GM12874 (cell line): ENCODE results near the gene B9D1.

Experiments
- TF ChIP-seq, protein P1 (sequence below): IDR thresholded peaks from 2 replicates; pipeline ENCODE4 v1.5.1; 2011; ENCODE audit warnings: low read depth, mild to moderate bottlenecking, control low read depth, low read length, moderate library complexity; ENCODE audit not compliant: insufficient read depth

Gene B9D1

DNA sequence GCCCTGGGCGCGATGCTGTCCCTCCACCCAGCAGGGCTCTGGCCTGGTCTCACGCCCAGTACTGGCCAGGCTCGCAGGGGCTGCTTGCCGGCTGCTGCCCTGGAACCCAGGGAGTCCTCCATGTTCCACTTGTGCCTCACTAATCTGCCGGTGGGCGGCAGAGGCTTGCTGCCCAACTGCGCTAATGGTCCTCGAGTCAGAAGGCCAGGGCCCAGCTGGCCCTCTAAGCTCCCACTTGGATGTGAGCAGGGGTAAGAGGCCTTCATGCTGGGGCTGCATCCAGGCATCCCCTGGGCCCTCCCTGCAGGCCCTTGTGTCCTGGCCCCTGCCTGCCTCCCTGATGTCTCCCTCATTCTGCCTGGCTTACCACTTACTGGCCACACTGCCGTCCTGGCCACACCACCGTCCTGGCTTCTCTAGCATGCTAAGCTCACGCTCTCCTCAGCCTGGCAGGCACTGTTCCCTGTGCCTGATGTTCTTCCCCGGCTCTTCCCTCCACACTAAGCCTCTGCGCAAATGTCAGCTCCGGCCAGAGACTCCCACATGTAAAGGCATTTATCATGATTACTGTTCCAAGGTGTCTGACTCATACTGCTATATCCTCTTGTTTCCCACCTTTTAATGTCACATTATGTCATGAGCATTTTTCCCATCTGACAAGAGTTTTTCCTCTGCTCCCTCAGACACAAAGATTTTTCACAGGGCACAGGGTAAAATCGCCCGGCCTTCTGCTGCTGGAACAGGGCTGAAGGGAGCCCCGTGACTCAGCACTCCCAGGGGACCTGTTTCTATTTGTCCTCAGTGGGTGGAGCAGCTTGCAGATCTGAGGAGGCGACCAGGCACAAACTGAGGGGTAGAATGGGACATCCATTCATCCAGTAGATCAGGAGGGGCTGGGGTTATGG, 15.9 kb downstream of the B9D1 start:
- TF ChIP-seq, protein P1, sequence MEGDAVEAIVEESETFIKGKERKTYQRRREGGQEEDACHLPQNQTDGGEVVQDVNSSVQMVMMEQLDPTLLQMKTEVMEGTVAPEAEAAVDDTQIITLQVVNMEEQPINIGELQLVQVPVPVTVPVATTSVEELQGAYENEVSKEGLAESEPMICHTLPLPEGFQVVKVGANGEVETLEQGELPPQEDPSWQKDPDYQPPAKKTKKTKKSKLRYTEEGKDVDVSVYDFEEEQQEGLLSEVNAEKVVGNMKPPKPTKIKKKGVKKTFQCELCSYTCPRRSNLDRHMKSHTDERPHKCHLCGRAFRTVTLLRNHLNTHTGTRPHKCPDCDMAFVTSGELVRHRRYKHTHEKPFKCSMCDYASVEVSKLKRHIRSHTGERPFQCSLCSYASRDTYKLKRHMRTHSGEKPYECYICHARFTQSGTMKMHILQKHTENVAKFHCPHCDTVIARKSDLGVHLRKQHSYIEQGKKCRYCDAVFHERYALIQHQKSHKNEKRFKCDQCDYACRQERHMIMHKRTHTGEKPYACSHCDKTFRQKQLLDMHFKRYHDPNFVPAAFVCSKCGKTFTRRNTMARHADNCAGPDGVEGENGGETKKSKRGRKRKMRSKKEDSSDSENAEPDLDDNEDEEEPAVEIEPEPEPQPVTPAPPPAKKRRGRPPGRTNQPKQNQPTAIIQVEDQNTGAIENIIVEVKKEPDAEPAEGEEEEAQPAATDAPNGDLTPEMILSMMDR, result no peak

DNA sequence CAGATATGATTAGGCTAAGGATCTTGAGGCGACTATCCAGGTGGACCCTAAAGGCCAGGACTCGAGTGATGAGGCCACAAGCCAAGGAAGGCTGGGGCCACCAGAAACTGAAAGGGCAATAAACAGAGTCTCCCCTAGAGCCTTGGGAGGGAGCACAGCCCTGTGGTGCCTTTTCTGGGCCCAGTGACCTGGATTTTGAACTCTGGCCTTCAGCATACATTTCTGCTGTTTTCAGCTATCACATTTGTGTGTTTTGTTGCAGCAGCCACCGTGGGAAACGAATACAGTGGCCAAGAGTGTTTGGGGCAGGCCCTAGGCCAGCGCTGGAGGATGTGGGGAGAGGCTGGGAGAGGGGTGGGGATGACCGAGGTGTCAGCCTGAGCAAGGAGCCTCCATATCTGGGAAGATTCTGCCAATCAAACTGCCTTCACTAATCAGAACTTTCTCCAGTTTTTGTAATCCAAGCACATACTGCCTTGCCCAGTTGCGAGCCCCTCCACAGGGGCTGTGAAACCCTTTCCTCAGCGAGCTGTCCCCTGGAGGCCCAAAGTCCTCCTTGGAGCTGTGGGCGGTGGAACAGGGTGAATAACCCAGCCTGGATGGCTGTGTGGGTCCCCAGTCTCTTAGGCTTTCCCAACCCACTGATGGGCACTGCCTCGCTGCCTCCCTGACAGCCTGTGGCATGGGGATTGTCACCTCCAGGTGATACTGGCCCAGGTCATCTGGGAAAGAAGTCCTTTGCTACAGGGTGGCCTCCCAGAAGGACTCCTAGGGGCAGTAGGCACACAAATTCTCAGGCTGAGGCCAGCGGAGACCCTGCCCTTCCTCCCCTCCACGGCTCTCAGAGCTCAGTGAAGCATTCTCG, 16.8 kb downstream of the B9D1 start:
- TF ChIP-seq, protein P1, result no peak

DNA sequence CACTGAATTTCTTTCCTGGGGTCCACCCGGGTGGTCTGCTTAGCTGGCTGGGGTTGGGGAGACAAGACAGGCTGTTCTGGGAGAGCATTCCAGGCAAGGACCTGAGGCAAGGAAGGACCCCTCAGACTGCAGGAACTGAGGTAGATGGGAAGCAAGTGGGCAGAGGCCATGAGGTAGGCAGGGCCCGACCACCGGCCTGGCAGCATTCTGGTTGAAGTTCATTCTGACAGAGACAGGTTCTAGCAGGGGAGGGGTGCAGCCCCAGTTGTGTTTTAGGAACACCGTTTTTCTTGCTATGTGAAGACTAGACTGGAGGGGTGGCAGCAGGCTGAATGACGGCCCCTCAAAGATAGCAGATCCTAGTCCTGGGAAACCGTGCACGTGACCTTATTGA, 17.5 kb downstream of the B9D1 start:
- TF ChIP-seq, protein P1, result no peak

DNA sequence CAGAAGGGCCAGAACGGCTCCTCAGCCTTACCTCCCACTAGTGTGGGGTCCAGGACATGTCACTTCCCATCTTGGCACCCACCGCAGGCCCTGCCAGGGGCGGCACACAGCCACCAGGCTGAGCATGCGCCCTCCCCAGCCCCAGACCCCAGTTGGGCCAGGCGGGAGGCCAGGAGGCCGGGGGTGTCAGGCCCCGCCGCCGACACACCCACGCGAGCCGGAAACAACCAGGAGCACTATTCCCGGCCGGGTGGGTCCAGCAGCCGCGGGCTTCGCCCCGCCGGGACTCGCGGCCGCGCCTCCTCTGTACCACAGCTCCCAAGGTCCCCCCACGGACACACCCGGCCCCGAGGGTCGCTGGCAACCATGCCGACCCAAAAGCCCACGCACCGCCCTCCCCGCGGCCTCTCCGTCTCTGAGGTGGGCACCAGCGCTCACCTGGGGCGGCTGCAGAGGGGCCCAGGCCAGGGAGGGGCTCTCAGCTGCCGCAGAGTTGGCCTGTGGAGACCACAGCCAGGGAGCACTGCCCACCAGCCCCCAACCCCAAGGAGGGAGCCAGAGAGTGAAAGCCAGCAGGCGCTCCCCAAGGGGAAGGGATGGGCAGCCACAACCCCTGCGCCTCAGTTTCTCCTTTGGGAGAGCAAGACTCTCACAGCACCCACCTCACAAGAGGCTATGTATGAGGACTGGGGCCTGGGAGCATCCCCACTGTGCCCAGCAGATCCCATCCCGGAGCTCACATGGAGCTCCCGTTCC, 18.0 kb downstream of the B9D1 start:
- TF ChIP-seq, protein P1, result no peak

DNA sequence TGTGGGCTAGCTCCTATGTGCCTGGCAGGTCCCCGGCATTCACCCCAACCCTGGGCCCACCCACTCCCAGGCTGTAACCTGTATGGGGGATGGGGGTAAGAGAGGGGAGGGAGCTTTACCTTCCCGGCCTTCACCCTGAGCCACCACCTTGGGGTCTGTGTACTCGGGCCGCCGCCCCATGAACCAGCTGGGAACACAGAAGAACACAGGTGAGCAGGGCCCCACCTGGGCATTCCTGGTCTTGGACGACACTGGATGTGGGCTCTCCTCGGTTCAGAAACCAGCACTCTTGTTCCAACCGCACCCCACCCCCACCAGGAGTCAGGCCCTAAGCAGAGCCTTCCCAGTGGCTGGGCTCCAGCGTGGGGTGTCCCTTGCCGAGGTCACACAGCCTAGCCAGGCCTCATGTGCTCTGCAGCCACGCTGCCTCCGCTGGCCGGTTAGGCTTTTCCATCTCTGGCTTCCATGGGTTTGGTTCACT, 18.8 kb downstream of the B9D1 start:
- TF ChIP-seq, protein P1, result no peak

DNA sequence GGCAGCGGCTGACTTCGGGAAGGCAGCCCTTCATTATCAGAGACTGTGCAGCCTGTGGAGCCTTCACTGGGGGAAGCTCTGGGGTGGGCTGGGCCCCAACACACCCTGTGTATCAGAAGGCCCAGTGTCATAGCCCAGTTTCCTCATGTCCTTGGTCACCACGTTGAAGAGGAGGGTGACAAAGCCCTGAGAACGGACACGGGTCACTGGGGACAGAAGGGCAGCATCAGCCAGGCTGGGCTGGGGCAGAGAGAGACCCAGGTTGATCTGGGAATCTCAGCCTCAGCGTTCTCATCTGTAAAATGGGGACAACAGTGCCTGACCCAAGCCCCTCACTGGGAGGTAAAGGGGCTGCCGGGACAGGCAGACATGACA, 19.3 kb downstream of the B9D1 start:
- TF ChIP-seq, protein P1, result no peak
